A673 (cell line): Measurements from ENCODE around the gene PRIMPOL. TPM values are rescaled to one million over a fixed set of nuclear protein-coding genes. Genes with fewer than 3 reads are reported as not detected.

ENCODE experiments used
- BruUV-seq: library from RNA; stranded (reverse); fragments of 400-500 nt; replicated peaks from 2 replicates; lab custom pipeline; 2021; lab: Mats Ljungman, UMichigan
- CTCF ChIA-PET: fragments of 300-600 bp; sonication (Branson Sonifier 250); formaldehyde crosslinking; loops from one replicate; lab custom pipeline; 2022; ENCODE audit warnings: antibody characterized with exemption; lab: Charles Lee
- POLR2A ChIA-PET: fragments of 300-600 bp; sonication (Branson Sonifier 250); formaldehyde crosslinking; loops from one replicate; lab custom pipeline; 2022; ENCODE audit warnings: antibody characterized with exemption; ENCODE audit not compliant: low non-redundant PET; lab: Charles Lee
- DNase-seq: peaks from one replicate; pipeline ENCODE4 v3.0.0-alpha.2; 2015; ENCODE audit warnings: low spot score
- H3K27ac ChIP-seq: fragments of 200-600 bp; sonication (generic); 2 replicates; pipeline ENCODE4 v1.5.1; 2016; ENCODE audit warnings: mixed run types, low read depth, mild to moderate bottlenecking, mixed read lengths, antibody characterized with exemption, low read length; ENCODE audit not compliant: poor library complexity, severe bottlenecking
- H3K27me3 ChIP-seq: fragments of 200-600 bp; sonication (generic); replicated peaks from 2 replicates; pipeline ENCODE4 v1.6.1; 2017; ENCODE audit warnings: mixed run types, low read depth, mild to moderate bottlenecking, mixed read lengths, antibody characterized with exemption, low read length; ENCODE audit not compliant: insufficient read depth, poor library complexity
- H3K36me3 ChIP-seq: fragments of 200-600 bp; sonication (generic); 2 replicates; pipeline ENCODE4 v1.6.1; 2016; ENCODE audit warnings: mixed run types, mild to moderate bottlenecking, mixed read lengths, antibody characterized with exemption, low read length; ENCODE audit not compliant: insufficient read depth, poor library complexity, severe bottlenecking
- H3K4me1 ChIP-seq: fragments of 200-600 bp; sonication (generic); 2 replicates; pipeline ENCODE4 v1.6.1; 2017; ENCODE audit warnings: mixed run types, mild to moderate bottlenecking, mixed read lengths, antibody characterized with exemption, low read length; ENCODE audit not compliant: insufficient read depth, poor library complexity, severe bottlenecking
- H3K4me3 ChIP-seq: fragments of 200-600 bp; sonication (generic); 2 replicates; pipeline ENCODE4 v1.5.1; 2016; ENCODE audit warnings: low read depth, mixed run types, mild to moderate bottlenecking, mixed read lengths, low read length; ENCODE audit not compliant: poor library complexity, severe bottlenecking
- H3K9me3 ChIP-seq: fragments of 200-600 bp; sonication (generic); 2 replicates; pipeline ENCODE4 v1.6.1; 2016; ENCODE audit warnings: mixed run types, low read depth, mild to moderate bottlenecking, mixed read lengths, antibody characterized with exemption, low read length; ENCODE audit not compliant: poor library complexity, severe bottlenecking
- CTCF ChIP-seq: fragments of 300-800, 200-600 bp; sonication (generic); conservative IDR thresholded peaks from 2 replicates; pipeline ENCODE4 v1.5.1; 2017; ENCODE audit warnings: low read depth, mild to moderate bottlenecking, antibody characterized with exemption, low read length, moderate library complexity, mixed read lengths
- EZH2 ChIP-seq: fragments of 200-600 bp; sonication (generic); IDR thresholded peaks from 2 replicates; pipeline ENCODE4 v1.6.1; 2017; ENCODE audit warnings: borderline replicate concordance, low read depth, mild to moderate bottlenecking, mixed read lengths, antibody characterized with exemption, low read length; ENCODE audit not compliant: poor library complexity, severe bottlenecking
- intact Hi-C: fragments of 100-400 bp; cut with micrococcal nuclease; formaldehyde crosslinking; loops from one replicate; pipeline ENCODE4 v1.10.0; 2022; ENCODE audit not compliant: unreplicated experiment
- total RNA-seq: library from RNA; stranded (reverse); gene quantifications from 2 replicates; pipeline ENCODE4 v1.2.3, GENCODE V29; 2021

PRIMPOL gene
- total RNA-seq, 1 experiment from 2014 or later, result 25.7 TPM

GRCh38 chr4:184721254-184721653 lies 71.7 kb downstream of the PRIMPOL start:
- Histone ChIP-seq H3K36me3 (peaks cover 85% of the 10 kb centered on the region), H3K27ac (no peak overlapping the region), H3K9me3 (no peaks in the 10 kb centered on the region), H3K4me3 (no peak overlapping the region), H3K4me1 (no peaks in the 10 kb centered on the region), H3K27me3 (no peaks in the 10 kb centered on the region)
- no peak for DNase-seq
- TF ChIP-seq EZH2 (no peak), CTCF (no peak)
- ChIA-PET CTCF (no interaction called here), POLR2A (no interaction called here)
- intact Hi-C loops, result no loop called here
- no TSS peak for BruUV-seq

- POLR2A ChIA-PET, result no interaction called here
- no TSS peak for BruUV-seq
- H3K4me1 ChIP-seq, result no peaks in the 10 kb centered on the region
- H3K27ac ChIP-seq, result no peak overlapping the region
- no peaks in the 10 kb centered on the region for H3K27me3 ChIP-seq
- H3K36me3 ChIP-seq, result peaks cover 82% of the 10 kb centered on the region
- CTCF ChIA-PET, result no interaction called here
- TF ChIP-seq CTCF, result peak; percentile 39
- no peak for TF ChIP-seq EZH2
- no peak overlapping the region for H3K4me3 ChIP-seq
- H3K9me3 ChIP-seq, result no peaks in the 10 kb centered on the region
- intact Hi-C loops, result no loop called here
- DNase-seq, result peak; percentile 29
Observed at GRCh38 chr4:184722798-184723197, 73.3 kb downstream of the PRIMPOL start.

GRCh38 chr4:184727430-184727829 lies 77.9 kb downstream of the PRIMPOL start:
- DNase-seq, result no peak
- H3K4me1 ChIP-seq, result peaks cover 15% of the 10 kb centered on the region
- H3K36me3 ChIP-seq, result peaks cover 70% of the 10 kb centered on the region
- no peaks in the 10 kb centered on the region for H3K27me3 ChIP-seq
- CTCF ChIA-PET, result no interaction called here
- BruUV-seq, result no TSS peak
- H3K4me3 ChIP-seq, result no peak overlapping the region
- H3K27ac ChIP-seq, result no peak overlapping the region
- TF ChIP-seq CTCF (no peak), EZH2 (no peak)
- intact Hi-C loops, result no loop called here
- POLR2A ChIA-PET, result no interaction called here
- H3K9me3 ChIP-seq, result no peaks in the 10 kb centered on the region
